HG03064 (cell line): ENCODE measurements around the gene KLRB1.
"Not testable (repeated sequence)": the region's sequence is repeated elsewhere in the genome, so short reads cannot be mapped to it uniquely, and the experiment has no call there.

Source experiments
- ATAC-seq: cut with Tn5 transposase; IDR thresholded peaks from one replicate; pipeline ENCODE4 v1.9.1; 2021; ENCODE audit warnings: low read depth; ENCODE audit not compliant: unreplicated experiment

KLRB1 gene

DNA sequence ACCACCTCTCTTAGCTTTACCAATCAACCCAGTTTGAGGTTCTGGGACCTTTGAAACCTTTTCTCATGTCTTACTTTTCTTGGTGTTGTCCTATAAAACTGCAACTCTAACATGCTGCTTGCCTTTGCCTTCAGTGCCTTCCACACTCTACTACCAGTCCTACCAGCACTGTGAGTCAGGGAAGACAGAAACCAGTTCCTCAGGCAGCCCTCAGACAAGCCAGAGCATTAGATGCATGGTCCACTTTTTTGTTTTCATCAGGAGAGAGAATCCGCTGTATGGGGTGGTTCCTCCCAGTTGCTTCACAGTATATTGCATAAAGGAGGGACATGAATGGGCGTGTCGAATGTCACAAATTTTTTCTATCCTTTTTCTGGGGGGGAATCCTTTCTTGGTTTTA is 17.3 kb upstream of the KLRB1 start:
- no peak for ATAC-seq

DNA sequence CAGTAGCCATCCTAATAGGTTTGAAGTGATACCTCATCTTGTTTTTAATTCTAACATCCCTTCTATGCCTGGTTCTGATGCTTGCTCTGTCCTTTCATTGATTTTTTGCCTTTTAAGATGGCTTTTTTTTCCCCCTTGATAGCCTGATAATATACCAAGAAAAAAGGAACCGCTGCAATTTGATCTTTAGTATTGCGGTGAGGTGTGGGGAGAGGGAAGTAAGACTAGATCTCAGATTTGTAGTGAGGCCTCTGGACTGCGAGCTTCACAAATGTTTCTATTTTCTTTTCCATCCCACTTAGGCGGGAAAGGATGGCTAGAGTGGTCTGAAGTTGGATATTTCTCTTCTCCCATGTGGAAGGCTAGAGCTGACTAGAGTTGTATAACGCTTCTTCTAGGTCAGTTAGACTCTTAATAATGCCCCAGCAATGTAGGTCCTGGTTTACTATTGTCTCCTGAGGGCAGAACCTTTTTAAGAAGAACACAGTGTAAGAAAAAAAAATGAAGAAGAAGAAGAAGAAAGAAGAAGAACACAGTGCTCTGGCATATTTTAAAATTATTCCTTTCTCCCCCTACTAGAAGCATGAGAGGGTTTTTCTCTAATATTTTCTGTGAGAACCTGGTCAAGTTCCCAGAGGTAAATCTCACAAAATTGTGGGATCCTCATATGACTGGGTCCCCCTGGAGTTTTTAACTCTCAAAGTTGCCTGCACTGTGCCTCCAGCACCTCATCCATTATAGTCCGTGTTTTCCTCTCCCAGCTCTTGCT is 11.9 kb upstream of the KLRB1 start:
- ATAC-seq: no peak

GRCh38 chr12:9618906-9619305 is 11.2 kb upstream of the KLRB1 start:
- ATAC-seq: not testable (repeated sequence)

- no peak for ATAC-seq
Observed at GRCh38 chr12:9617124-9617523, 9.4 kb upstream of the KLRB1 start.

DNA sequence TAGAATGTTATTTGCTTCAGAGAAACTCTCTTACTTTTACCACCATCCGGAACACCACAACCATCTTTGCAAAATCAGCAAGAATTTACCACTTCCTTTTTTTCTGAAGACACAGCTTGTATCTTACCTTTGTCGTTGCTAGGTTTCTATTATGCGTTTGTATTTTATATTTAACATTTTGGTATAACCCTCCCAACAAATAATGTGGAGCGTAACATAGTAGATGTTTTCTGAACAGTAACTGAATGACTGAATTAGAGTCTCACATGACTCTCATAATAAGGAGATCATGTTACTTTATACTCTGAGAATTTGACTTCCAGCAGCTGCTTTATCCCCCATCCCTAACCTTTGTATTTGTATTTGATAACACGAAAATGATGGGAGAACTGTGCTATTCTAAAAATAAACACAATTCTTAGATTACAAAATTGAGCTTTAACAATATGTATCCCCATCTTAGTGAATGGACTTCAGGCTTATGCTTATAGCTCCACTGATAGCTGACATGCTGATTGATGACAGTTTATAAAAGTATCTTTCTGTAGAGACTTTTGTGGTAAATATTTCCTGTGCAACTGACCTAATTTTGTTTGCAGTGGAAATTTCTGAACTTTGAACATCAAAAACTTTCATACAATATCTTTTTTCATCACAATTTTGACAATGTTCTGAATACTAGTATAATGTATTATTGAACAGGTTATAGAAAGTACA is 7.9 kb upstream of the KLRB1 start:
- ATAC-seq: peak; percentile 59

DNA sequence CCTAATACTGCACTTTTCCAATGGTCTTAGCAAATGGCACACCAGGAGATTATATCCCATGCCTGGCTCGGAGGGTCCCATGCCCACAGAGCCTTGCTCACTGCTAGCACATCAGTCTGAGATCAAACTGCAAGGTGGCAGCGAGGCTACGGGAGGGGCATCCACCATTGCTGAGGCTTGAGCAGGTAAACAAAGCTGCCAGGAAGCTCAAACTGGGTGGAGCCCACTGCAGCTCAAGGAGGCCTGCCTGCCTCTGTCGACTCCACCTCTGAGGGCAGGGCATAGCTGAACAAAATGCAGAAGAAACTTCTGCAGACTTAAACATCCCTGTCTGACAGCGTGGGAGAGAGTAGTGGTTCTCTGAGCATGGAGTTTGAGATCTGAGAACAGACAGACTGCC is 2.9 kb upstream of the KLRB1 start:
- ATAC-seq: not testable (repeated sequence)

GRCh38 chr12:9606736-9607372 is 862 bp downstream of the KLRB1 start:
- ATAC-seq: no peak

DNA sequence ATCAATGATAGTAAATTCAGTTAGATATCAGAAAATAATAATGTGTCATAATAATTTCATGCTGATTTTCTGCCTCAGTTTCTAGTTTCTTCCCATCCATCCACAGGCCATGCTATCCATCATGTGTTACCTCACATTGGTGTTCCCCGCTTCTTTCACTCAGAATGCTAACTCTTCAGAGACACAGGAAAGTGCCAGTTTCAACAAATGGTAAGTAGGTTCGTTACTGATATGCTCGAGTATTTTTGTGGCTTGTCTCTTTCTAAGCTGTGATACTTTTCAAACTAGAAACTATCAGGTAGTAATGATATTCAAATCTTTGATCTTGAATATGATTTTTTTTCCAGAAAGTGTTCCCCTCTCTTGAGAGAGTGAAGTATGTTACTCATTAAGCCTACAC is 1.5 kb downstream of the KLRB1 start:
- ATAC-seq: no peak

DNA sequence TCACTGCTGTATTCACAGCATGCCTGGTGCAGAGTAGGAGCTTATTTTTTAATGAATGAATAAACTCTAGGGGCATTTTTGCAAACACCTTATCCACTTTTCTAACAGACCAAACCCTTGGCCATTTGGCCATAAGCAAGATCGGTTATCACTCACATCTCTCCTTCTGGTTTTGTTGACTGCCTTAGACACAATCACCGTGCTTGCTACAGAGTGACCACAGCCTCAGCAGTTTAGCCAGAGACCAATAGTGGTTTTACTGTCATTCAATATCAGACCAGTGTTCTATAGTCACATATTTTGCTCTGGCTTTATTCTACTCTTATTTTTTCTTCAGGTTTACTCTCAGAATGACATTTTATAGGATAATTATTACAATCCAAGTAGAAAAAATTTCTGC is 2.2 kb downstream of the KLRB1 start:
- ATAC-seq: no peak

GRCh38 chr12:9604287-9604686 is 3.4 kb downstream of the KLRB1 start:
- ATAC-seq: no peak

GRCh38 chr12:9600426-9600825 is 7.3 kb downstream of the KLRB1 start:
- not testable (repeated sequence) for ATAC-seq

DNA sequence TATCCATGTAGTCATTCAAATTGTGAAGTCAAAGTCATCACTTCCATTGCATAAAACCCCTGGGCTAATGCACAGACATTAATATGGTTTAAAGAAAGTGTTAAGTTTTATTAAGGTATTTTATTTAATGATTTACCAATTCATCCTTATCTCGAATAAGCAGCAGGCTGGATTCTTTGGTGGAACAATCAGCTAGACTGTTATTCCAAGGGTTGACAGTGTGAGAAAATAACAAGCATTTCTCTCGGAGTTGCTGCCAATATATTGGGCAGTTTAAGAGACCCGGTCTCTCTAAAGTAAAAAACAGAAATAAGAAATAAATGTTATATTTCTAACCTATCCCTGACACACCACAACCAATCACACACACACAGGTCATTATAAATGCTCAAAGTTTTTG is 9.4 kb downstream of the KLRB1 start:
- no peak for ATAC-seq

DNA sequence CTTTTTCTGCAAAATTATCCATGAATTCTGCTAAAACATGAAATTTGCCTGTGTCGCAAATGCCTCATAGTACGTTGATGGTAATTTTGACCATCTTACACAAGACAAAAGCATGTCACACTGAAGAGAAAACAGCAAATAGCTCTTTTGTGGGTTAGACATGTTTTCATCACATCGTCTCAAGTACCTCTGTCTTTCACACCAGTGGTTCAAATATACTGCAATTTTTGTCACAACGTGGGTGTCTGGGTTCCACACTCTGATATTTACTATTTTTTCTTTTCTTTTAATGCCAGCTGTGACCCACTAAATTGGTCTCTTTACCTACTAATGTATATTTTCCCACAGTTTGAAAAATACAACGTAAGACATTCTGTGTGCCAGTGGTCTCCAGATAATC is 10.4 kb downstream of the KLRB1 start:
- no peak for ATAC-seq

DNA sequence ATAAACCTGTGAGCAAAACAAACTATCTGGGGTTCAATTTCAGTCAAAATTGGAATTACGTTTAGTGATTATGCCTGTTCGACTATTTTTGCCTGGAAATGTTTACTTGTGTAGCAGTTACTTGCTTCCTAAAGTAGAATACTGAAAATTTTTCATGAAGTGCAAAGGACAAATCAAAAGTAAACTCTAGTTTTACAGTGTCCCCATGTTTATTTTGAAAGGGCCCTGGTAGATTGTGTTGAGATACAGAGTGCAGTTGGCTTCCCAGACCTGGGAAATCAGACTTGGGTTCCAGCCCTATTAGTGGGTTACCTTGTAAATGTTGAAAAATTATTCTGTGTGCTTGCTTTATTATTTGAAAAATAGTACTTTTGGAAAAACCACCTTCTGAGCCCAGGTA is 17.3 kb downstream of the KLRB1 start:
- ATAC-seq: no peak

DNA sequence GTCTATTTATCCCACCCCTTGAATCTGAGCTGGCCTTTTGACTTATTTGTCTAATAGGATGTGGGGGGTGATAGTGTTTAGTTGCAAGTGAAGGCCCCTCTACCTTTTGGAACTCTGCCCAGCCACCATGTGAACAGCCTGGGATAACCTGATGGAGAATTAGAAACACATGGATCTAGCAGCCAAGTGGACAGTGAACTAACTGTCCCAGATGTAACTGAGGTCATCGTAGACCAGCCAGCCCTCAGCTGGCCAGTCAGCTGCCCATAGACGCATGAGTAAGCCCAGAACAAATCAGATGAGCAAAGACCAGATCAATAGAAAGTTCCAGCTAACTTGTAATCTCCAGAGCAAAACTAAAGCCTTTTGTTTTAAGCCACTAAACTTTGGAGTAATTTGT is 19.0 kb downstream of the KLRB1 start:
- ATAC-seq: no peak

DNA sequence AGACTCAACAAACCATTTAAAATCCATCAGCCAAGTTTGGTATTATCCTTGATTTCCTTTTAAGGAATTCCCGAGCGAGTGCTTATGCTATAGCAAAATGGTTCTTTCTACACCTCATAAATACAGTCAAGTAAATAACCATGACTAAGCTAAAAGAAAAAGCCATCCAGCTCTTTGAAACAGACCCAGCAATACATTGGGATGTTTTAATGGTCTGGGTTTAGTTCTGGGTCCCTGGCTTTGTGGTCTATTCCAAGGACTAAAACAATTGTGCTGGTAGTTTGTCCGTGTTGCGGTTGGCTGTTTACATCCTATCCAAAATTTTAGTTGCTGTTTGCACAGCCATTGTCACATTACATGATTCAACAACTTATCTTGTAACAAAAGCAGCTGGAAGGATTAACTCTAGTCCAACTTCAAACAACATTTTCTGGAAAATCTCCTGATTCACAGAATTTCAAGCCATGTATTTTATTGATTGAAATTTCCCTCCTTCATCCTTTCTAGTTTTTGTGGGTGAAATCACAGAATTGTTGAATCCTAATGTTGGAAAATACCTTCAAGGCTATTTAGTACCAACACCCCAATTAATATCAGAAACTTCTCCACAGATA is 19.6 kb downstream of the KLRB1 start:
- ATAC-seq: no peak

DNA sequence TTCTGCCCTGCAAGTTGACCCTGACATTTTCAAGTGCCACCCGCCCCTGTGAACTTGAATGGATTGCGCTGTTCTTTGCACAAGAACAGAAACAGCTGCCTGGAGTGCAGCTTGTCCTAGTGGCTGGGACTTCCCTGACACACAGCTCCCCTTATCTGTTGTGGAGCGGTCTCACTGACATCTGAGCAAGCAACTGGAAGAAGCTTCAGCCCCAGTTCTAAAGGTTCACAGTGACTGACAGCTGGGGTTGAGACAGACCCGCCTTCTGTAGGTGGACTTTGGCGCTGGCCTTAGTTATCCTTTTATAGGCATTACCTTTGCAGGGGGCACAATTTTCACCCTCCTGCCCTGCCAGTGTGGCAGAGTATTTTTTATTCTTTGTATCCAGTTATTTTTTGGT is 30.0 kb downstream of the KLRB1 start:
- ATAC-seq: not testable (repeated sequence)

- not testable (repeated sequence) for ATAC-seq
Observed at GRCh38 chr12:9567151-9567550, 40.6 kb downstream of the KLRB1 start.

DNA sequence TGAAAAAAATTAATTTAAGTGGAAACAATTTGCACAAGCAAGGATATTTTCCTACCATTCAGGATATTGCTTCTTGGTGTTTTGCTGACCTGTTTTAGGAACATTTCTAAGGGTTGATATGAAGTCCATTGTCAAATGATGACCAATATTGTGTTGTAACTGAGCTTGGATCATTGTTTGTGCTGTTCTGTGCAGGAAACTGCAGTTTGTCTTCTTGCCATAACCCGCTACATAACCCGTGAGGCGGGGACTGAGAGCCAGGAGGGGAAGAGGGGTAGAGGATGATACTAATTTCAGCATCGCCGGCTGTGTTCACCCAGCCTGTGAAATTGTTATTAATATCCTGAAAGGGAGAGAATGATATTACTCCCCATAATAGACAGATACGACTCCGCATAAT is 41.6 kb downstream of the KLRB1 start:
- not testable (repeated sequence) for ATAC-seq

GRCh38 chr12:9564418-9564817 is 43.3 kb downstream of the KLRB1 start:
- not testable (repeated sequence) for ATAC-seq

DNA sequence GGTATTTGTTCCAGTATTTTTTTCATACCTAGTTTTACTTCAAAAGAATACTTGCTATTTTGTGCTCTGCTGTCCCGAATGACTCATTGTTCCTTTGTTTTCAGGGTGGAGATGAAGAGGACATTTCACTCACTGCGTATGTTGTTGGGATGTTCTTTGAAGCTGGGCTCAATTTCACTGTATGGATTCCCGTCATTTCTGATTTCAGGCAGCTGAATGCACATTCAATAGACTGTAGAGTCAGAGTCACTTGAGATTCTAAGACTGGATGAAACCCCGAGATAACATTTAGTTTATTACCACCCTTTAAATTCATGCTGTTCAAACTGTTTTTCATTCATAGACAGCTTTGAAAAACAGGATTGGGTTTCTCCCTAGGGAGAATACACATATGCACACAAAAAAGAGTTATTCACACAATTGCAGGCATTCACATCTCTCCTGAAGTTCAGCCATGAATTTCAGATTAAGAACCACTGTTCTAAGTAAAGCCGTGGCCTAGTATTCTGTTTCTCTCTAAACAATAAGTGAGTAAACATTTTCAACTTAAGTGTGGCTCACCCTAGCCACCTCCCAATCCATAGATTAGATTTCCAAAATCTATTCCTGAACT is 44.8 kb downstream of the KLRB1 start:
- ATAC-seq: not testable (repeated sequence)
